NOMO-1 treated with dmso at 0.1 percent for 144 hours (cell line): ENCODE results near the gene TLX2.

ENCODE experiments used
- DNase-seq: peaks from one replicate; lab custom pipeline; 2025; ENCODE audit not compliant: unreplicated experiment; lab: John Stamatoyannopoulos, UW

TLX2 gene

DNA sequence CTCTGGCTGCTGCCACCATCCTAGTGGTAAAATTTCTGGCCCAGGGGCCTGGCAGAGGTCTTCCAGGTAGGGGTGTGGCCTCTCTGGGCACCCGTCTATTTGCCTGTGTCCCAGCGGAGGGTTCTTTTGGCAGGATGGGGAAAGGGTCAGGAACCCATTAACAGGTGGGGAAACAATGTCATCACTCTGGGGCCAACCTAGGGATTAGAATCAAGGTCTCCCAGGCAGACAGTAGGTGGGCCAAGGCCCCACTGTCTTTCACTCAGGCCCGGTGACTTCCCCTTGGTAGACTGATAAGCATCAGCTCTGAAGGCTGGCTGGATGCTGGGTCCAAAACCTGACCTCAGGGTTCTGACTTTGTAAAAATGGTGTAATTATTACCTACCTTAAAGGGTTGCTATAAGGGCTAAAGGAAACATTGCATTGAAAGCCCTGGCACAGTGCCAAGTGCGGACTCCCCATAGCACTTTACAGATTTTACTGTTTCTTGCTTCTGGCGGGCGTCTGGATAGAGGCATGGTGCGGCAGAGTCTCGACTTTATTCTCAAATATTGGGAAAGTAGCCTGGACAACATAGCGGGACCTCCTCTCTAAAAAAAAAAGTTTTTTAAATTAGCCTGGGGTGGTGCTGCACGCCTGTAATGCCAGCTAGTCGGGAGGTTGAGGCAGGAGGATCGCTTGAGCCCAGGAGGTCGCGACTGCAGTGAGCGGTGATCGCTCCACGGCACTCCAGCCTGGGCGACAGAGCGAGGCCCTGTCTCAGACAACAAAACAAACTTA is 17.1 kb upstream of the TLX2 start:
- DNase-seq: no peak

GRCh38 chr2:74497777-74498499 is 16.3 kb upstream of the TLX2 start:
- DNase-seq: no peak

DNA sequence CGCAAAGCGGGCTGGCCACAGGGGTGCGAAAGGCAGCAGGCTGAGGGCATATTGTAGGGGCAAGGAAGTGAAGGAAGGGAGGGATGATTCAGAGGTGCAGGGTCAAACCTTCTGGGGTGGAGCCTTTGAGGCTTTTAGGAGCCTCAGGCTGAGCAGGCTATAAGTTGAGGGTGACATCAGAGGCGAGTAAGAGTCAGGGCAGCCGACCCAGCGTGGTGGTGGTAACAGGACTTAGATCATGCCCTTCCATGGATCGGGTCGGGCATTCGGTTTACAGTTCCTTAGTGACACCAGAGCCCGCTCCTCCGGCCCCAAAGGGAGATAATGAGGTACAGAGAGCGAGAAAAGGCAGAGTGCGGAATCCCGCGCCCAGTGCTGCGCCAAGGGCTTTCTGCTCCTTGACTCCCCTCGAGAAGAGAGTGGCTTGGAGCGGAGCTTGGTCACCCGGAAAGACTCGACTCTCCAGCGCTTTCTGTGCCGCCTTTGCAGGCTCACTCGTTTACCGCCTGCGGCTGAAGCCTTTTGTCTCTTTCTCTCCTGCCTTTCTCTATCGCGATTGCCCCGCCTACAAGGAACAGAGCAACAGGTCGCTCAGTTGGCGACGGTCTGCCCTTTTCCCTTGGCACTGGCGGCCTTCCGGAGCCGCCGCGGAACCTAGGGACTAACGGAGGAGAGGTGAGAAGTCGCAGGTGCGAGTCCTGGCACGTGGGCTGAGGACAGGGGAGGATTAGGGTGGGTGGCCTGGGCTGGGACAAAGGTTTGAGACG is 15.6 kb upstream of the TLX2 start:
- DNase-seq: no peak

- no peak for DNase-seq
These were observed 14.8 kb upstream of the TLX2 start, which contains the start of gene LBX2 for GRCh38 chr2:74499267-74499939. TSS of gene LBX2 (minus strand) at chr2:74499603. CDS start at chr2:74499537, 66 bp downstream.

- no peak for DNase-seq
These were observed 14.2 kb upstream of the TLX2 start for GRCh38 chr2:74499940-74500577.

DNA sequence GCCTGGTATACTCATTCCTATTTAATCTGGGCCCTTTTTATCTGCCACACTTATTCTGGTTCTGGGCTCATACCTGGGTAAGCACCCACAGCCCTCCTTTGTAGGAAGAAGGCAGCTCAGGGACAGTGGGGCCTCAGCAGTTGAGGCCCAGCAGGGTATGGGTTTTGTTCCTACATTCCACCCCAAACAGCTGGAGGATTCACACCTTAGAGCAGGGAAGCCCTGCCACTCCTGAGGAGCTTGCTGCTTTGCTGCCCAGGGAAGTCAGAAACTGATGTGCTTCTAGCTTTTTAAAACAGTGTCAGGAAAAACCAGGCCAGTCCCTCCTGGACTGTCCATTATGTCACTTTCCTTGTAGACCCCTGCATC is 13.7 kb upstream of the TLX2 start:
- no peak for DNase-seq

DNA sequence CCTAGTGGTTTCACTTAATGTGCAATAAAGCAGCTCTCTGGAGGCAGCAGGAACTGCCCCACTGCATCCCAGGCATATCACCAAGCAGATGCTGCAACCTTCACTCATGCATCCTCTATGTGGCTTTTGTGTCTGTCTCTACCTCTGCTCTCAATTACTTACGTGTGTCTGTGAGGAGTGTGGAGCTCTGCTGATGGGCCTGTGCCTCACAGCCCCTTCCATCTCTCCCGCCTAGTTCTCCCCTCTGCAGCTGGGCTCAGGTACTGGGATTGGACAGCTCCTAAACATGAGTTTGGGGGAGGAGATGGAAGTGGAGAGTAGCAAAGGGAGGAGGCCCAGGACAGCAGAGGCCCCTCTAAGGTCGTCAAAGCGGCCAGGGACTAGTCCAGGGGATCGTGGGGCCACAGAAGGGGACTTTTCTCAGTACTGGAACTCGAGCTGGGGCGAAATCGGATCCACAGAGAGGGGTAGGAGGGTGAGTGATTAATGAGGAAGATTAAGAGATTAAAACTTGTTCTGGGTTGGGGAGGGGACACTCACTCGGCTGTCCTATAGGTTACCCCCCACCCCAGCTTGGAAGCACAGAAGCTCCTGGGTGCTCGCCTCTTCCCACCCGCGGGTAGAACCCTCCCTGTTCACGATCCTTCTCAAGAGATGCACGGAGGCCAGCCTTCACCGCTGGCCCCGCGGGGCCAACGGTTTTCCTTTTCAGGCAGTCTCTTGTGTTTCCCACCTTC is 12.7 kb upstream of the TLX2 start:
- DNase-seq: no peak

DNA sequence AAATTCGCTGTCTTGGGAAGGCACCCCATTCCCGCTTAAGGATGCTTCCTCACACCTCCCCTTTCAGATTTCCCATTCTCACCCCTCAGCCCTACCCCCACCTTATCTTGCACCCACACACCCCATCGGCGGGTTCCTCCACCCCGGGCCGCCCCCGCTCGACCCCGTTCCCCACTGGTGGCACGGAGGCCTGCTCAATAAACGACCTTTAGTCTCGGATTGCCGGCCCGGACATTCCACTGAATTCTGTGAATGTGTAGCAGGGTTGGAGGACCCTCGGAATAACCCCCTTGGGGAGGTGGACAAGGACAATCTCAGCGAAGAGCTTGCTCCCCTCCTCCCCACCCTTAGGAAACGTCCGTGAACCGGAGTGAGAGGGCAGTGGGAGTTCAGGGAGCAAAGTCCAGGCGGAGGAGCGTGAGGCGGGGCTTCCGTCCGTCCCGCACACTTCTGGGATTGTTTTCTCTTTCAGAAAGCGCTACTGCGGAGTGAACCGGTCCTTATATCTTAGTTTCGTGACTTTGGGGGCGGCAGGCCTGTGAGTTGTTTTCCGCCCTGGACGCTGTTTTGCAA is 12.0 kb upstream of the TLX2 start:
- no peak for DNase-seq

DNA sequence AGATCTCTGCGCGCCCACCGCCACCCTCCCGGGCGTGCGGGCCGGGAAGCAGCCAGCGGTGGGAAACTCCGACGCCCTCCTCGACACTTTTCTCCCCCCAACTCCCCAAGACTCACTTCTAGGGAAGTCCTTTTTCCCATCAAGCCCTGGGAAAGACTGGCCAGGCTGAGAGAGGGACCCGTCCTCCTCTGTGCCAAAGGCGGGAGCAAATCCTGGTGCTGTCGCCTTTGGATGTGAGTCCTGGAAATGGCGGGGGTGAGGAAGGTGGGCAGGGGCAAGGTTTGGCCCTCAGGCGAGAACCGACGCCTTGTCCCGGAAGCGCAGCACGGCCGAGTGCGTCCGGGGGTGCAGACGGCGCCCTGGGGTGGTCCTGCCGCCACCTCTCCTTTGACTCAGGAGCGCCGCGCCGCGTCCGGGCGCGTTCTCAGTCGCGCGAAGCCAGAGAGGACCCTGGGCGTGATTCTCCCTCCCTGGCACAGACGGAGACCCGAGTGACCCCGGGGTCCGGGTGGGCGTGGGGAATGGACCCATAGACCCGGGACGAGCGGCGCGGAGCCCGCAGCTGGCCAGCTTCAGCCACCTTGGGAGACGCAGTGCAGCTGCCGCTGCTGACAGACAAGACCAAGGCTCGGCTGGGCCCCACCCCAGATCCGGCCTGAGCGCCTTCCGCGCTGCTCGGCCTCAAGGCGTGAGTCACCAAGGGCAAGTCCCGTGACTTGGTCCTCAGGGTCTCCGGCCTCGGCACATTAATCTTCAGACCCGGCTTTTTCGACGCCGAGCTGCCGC is 11.3 kb upstream of the TLX2 start:
- peak; percentile 57 for DNase-seq

DNA sequence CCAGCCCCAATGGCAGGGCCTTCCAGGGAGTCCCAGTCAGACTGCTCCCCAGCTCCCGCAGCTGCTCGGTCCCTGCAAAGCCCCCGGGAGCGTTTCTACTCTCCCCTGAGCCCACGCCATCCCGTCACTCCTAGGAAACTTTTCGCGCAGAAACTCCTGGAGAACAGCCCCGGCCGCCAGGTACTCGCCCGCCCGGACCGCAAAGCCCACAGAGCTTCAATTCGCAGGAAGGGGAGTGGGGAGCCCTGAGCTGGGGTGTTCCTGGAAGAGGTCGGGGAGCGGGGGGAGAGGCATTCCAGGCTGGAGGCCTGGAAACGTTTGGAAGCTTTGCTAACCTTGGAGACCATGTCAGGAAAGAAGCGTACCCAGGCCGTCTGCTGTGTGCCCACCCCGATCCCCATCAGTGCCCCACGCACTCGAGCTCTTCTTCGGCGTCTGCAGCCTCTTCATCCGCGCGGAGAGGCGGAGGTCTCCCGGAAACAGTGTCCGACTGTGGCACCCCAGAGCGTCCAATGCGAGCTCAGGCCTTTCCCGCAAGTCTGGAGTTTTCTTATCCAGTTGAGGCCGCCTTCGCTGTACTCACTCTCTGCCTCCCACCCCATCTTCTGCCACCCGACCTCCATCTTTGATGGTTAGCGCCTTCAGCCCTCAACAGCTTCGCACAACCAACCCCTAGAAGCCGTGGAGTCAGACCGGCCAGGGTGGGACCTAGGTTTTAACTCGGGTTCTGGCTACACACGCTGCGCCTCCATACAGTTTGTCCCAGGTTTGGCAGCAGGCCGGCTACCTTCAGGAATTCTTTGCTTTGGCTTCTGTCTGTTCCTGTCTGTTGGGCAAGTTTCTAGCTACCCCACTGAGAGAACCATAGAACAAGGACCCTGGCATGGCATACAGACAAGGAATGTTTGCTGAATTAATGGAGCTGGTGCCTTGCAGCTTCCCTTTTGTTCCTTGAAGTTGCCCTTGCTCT is 10.5 kb upstream of the TLX2 start:
- DNase-seq: no peak

DNA sequence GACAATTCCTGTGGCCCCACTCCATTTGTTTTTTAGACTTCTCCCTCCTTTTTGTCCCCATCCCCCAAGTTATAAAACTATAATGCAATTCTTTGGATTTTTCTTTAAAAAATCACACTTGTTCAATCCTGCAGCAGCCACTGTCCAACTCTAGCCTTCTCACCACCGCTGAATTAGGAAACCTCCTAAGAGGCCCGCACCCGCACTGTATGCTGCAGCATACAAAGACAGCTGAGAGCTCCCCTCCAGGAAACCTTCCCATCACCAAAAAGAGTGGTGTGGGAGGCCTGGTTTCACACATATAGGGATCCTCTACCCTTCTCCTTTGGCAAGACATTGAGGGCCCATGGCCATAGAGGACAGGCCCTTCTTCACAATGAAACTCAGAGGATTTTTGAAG is 9.7 kb upstream of the TLX2 start:
- no peak for DNase-seq

GRCh38 chr2:74505448-74506246 is 8.6 kb upstream of the TLX2 start:
- no peak for DNase-seq

- DNase-seq: peak; percentile 90
These were observed 6.9 kb upstream of the TLX2 start, which contains the start of gene PCGF1 for GRCh38 chr2:74507145-74507925. TSS of gene PCGF1 (minus strand) at chr2:74507695. CDS start at chr2:74507668, 27 bp downstream.

GRCh38 chr2:74507926-74508520 is 6.2 kb upstream of the TLX2 start:
- DNase-seq: no peak

DNA sequence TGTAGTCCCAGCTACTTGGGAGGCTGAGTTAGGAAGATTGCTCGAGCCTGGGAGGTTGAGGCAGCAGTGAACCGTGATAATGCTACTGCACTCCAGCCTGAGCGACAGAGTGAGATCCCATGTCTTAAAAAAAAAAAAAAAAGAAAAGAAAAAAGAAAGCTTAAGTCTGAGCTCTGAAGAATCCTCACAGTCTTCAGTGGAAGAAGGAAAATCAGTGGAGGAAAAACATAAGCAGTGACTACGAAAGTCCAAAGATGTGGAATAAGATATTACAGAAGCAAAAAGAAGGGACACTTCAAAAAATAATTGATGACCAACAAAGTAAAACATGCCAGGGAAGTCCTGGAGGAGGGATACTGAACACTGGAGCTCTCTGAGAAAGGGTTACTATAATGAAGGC is 4.0 kb upstream of the TLX2 start:
- no peak for DNase-seq
